Astrocyte of the spinal cord (primary cell): Measurements from ENCODE around the gene SORBS2.

Experiments
- DNase-seq: peaks from one replicate; pipeline ENCODE4 v3.0.0; 2011; ENCODE audit warnings: low read depth, low spot score
- H3K4me3 ChIP-seq: 2 replicates; pipeline ENCODE4 v1.5.1; 2011; ENCODE audit warnings: low read depth, mild to moderate bottlenecking, low read length, moderate library complexity
- CTCF ChIP-seq: IDR thresholded peaks from 2 replicates; pipeline ENCODE4 v1.5.1; 2012; ENCODE audit warnings: low read depth, mild to moderate bottlenecking, low read length, inconsistent platforms
- in situ Hi-C: cut with HindIII; loops from 2 replicates; pipeline ENCODE4 v1.10.0; 2017; ENCODE audit warnings: low sequenced_read_pairs

The SORBS2 gene

GRCh38 chr4:185654965-185655554 is 156.9 kb downstream of the SORBS2 start:
- no peak for TF ChIP-seq CTCF
- DNase-seq, result no peak
- H3K4me3 ChIP-seq, result no peak overlapping the region
- in situ Hi-C loops, result no loop called here

DNA sequence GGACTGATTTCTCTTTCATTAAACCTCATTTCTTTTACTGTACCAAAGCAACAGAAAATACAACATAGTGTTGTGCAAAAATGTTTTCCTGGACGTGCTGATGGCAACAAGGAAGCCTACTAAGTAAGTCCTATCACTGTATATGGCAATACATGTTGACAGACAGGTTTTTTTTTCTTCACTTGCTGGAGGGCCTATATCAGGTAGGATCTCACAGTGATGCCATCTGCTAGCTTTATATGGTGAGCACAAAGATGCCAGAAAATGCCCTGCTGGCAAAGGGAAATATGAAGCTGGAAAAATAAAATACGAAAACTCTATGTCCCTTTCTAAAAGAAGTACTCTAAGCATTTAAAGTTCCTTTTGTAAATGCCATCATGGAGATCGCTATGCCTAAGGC is 157.7 kb downstream of the SORBS2 start:
- in situ Hi-C loops, result no loop called here
- no peak for DNase-seq
- TF ChIP-seq CTCF, result no peak
- H3K4me3 ChIP-seq, result no peak overlapping the region

DNA sequence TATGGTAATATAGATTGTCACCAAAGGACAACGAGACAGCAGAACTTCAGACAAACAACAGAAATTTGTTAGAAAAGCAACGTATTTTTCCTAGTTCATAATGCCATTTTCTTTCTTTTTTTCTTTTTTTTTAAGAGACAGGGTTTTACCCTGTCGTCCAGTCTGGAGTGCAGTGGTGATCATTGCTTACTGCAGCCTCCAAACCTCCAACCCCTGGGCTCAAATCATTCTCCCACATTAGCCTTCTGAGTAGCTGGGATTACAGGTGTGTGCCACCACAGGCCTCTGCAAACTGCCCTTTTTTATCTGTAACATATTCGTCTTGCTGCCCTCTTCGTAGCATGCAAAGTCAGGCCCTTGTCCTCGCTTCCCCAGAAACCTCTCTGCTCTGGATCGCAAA is 160.1 kb downstream of the SORBS2 start:
- in situ Hi-C loops, result no loop called here
- no peak for DNase-seq
- no peak for TF ChIP-seq CTCF
- H3K4me3 ChIP-seq, result no peak overlapping the region

DNA sequence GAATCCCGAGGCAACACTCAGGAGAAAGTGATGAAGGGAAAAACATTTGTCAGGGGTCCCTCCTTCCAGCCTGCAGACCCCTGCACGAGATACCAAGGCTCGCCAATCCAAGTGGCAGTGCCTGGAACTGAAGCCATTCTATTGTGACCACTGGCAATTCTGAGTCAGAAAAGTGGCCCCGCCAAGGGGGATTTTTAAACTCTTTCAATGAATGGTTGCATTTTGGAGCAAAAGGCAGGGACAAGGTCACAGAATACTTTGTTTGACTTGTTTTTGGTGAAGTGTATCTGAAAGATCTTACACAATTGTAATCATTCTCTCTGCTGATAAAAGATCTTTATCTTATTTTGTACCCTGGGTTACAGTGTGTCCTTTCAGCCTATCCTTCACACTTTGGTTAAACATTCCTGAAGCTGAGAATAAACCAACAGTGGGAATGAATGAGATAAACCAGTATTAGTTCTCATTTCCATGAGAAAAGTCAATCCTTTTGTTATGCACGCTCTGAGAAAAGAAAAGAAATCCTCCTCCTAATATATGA is 160.8 kb downstream of the SORBS2 start:
- DNase-seq, result no peak
- in situ Hi-C loops, result no loop called here

GRCh38 chr4:185648631-185649030 is 163.4 kb downstream of the SORBS2 start:
- no peak for DNase-seq
- no peak overlapping the region for H3K4me3 ChIP-seq
- in situ Hi-C loops, result no loop called here
- no peak for TF ChIP-seq CTCF

More for the DNA sequence above, 160.8 kb downstream of the SORBS2 start:
- no peak overlapping the region for H3K4me3 ChIP-seq
- TF ChIP-seq CTCF, result no peak

DNA sequence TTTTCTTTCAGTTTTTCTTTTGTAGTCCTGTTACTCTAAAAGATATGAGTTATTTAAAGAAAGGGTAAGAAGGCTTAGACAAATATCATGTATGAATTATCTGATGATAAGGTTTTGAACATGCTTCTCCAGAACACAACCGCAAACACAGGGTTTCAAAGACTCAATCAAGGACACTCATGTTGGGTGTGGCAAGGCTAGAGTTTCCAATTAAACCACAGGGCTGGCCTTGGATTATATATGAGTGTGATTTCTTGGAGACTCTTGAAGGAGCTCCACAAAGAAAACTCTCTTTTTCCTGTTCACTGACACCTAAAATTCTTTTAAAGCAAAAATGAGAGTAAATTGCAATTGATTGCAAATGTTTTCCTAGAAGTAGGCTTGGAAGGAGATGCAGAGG is 166.6 kb downstream of the SORBS2 start:
- no peak for DNase-seq
- H3K4me3 ChIP-seq, result no peak overlapping the region
- in situ Hi-C loops, result no loop called here
- no peak for TF ChIP-seq CTCF
